Limb (tissue), 2 donors: ENCODE results near the gene TEX19.

Experiments used
- DNase-seq, 2 donors: peaks; one replicate each; pipeline ENCODE4 v3.0.0-alpha.2; 2016; ENCODE audit errors: extremely low spot score in 2 of 2

Gene TEX19

GRCh38 chr17:82321947-82322466 is 37.0 kb upstream of the TEX19 start:
- DNase-seq = no peak

- no peak for DNase-seq
These were observed 36.3 kb upstream of the TEX19 start for GRCh38 chr17:82322526-82323453.

GRCh38 chr17:82323514-82324234 is 35.4 kb upstream of the TEX19 start:
- no peak for DNase-seq

- DNase-seq = no peak
These were observed 34.3 kb upstream of the TEX19 start for GRCh38 chr17:82324566-82325285.

- no peak for DNase-seq
These were observed 33.5 kb upstream of the TEX19 start for GRCh38 chr17:82325286-82326180.

- no peak for DNase-seq
These were observed 31.8 kb upstream of the TEX19 start for GRCh38 chr17:82327289-82327688.

GRCh38 chr17:82327757-82328140 is 31.3 kb upstream of the TEX19 start:
- no peak for DNase-seq

GRCh38 chr17:82328141-82328993 is 30.7 kb upstream of the TEX19 start:
- DNase-seq = no peak

- DNase-seq = no peak
These were observed 30.0 kb upstream of the TEX19 start for GRCh38 chr17:82328994-82329507.

GRCh38 chr17:82329683-82330321 is 29.2 kb upstream of the TEX19 start:
- no peak for DNase-seq

- DNase-seq = peak; percentile 43 to 86
These were observed 28.5 kb upstream of the TEX19 start for GRCh38 chr17:82330322-82331239.

GRCh38 chr17:82331345-82331939 is 27.6 kb upstream of the TEX19 start:
- DNase-seq = no peak

- DNase-seq = no peak
These were observed 26.3 kb upstream of the TEX19 start for GRCh38 chr17:82332669-82333278.

GRCh38 chr17:82333279-82334171 is 25.5 kb upstream of the TEX19 start, which contains the start of gene SECTM1:
TSS of gene SECTM1 (minus strand) at chr17:82333766. CDS start at chr17:82327240, 6,526 bp downstream.
- DNase-seq = peak; percentile 60 to 86

- no peak for DNase-seq
These were observed 24.8 kb upstream of the TEX19 start for GRCh38 chr17:82334204-82334621.
